NAMALWA (cell line): Measurements from ENCODE around the gene PXK.
A peak's percentile ranks its signal among the peaks of the same experiment; 100 is the strongest.
"Not testable (repeated sequence)": the region's sequence is repeated elsewhere in the genome, so short reads cannot be mapped to it uniquely, and the experiment has no call there.

Source experiments
- DNase-seq: peaks from one replicate; pipeline ENCODE4 v3.0.0-alpha.2; 2015; ENCODE audit warnings: low spot score

The PXK gene

DNA sequence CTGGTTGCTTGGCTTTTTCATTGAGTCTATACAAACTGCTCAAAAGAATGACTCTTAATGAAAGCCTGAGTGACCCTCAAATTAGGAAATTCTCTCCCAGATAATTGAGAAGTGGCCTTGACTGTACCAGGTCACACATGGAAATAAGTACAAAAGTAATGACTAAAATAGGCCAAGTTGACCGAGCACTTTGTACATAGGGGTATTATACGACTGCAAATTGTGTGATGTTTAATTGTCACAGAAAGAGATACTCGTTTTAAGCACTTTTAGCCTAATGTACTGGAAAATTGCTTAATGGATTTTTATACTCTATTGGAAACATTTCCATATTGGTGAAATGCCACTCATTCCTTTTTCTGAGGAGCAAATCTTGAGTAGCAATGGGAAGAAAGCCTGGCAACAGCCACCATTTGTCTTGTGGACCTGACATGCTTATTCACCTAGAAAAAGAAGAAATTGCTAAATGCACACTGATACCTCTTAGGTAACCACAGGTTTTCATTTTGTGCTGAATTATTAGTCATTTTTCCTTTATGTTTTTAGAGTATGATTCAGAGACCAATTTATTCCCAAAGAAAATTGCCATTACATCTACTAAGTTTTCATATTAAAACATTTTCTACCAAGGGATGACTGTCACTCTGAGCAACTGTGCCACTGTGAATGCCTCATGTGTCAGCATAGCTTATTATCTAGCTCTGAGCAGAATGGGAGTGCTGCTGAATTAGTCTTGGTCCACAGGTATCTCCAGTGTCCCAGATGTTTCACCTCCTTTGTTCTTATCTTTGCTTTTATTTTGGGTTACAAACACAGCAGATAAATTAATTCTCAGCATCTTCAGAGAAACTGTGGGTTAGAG, 8.9 kb upstream of the PXK start:
- DNase-seq: no peak

DNA sequence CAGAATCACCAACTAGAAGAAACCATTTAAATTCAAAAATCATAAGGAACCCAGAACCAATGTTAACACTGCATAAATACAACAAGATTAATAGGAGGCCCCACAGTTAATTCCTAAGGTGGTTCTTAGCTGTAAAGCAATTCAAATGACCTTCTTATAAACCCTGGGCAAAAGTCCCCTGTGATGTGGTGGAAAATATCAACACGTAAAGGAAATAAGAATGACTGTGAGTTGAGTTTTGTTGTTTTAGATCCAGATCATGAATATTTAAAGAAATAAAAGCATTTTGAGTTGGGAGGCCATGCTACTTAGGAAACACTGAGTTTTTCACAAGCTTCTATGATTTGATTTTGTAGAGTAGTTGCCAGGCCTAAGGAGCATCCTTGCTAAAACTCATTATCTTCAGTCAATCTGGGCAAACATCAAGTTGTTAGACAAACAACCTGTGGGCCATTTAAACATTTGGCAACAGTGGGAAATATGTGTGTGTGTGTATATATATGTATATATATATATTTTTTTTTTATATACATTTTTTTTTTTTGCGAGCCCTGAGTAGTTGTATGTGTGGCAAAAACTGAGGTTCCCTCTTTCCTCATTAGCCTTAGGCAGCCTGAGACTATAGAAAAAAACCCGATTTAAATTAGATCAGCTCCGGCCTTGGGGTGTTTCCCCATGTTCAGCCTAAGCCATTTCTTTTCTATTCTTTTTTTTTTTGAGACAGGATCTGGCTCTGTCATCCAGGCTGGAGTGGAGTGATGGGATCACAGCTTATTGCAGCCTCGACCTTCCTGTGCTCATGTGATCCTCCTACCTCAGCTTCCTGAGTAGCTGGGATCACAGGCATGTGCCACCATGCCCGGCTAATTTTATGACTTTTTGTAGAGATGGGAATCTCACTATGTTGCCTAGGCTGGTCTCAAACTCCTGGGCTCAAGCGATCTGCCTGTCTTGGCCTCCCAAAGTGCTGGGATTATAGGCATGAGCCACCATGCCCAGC, 8.0 kb upstream of the PXK start:
- DNase-seq: no peak

DNA sequence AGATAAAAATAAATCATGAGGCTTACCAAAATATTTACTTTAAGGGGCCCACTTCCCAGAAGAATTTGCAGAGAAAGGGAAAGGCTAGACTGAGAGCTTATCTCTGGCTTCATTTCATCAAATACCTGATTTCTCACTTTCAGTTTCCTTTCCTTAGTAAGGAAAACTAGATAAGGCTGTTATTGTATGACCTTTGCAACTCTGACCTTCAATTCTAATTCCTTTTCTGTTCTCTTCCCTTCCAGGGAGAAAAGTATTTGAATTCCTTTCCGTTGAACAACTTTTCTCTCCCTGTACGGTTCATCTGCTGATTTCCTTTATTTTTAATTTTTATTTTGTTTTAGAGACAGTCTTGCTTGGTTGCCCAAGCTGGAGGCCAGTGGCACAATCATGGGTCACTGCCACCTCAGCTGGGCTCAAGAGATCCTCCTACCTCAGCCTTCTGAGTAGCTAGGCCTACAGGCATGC, 7.1 kb upstream of the PXK start:
- no peak for DNase-seq

DNA sequence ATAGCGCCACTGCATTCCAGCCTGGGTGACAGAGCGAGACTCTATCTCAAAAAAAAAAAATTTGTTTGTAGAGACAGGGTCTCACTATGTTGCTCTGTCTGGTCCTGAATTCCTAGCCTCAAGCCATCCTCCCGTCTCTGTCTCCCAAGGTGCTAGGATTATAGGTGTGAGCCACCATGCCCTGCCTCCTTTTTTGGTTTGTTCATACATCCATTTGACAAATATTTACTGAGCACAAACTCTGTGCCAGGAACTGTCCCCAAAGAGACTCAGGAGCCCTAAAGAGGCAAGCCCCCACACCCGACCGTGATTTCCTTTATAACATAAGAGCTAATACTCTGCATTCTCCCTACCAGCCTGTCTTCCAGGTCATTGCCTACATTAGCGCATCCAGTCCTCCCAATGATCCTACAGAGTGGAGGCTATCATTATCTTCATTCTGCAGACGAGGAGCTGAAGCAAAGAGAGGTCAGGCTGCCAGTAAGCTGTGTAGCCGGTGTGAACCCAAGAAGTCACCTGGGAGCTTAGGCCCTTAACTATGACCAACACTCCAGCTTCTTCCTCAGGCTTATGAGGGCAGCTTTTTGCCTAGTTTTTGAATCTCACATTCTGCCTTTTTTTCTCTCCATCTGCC, 6.3 kb upstream of the PXK start:
- no peak for DNase-seq

DNA sequence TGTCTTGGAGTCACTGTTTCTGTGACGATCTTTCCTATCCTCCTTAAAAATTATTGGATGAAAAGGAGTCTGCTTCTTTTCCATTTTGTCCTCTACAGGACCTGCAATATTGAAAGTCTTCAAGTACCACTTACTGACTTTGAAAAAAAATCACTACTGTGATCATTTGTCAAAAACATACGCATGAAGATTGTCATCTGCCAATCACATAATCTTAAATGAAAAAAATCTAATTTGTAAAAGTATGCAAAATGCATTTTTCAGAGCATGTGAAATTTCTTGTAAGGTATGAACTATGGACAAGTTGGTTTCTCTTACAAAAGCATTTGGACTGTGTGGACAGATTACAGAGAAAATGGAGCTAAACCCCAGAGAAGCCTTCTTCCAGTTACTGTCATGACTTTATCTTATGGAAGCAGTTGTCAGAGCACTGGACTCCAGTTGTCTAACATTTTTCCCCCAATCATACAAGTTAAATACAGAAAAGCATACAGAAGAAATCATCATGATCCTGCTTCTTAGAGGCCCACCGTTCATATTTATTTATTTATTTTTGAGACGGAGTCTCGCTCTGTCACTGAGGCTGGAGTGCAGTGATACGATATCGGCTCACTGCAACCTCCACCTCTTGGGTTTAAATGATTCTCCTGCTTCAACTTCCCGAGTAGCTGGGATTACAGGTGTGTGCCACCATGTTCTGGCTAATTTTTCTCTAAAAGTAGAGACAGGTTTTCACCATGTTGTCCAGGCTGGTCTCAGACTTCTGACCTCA, 3.4 kb upstream of the PXK start:
- no peak for DNase-seq

DNA sequence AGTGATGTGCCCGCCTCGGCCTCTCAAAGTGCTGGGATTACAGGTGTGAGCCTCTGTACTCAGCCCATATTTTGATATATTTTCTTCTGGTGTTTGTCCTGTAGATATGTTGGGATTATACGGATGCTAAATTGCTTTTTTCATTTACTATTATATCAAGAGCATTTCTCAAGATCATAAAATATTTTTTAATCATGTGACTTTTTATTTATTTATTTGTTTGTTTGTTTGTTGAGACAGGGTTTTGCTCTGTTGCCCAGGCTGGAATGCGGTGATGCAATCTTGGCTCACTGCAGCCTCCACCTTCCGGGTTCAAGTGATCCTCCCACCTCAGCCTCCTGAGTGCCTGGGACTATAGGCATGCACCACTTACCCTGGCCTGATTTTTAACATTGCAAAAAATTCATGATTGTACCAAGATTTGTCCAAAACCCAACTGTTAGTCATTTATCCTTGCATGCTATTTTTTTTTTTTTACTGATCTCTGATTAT, 2.7 kb upstream of the PXK start:
- DNase-seq: no peak

DNA sequence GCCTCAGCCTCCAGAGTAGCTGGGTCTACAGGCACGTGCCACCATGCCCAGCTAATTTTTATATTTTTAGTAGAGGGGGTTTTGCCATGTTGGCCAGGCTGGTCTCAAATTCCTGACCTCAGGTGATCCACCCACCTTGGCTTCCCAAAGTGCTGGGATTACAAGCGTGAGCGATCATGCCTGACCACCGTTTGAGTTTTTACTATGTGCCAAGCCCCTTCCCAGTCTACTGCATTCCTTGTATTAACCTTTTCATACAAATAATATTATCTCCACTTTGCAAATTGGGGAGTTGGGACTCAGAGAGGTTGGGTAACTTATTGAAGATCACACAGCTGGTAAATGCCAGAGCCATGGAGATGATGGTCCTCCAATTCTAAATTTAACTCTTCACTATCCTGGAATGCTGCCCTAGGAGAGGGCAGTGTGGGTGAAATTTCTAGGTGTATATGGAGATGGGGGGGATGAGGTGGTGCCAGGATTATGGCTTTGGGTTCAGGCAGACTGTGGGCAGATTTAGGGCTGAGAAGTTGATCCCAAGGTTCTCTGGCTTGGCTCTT, 1.0 kb upstream of the PXK start:
- DNase-seq: no peak

DNA sequence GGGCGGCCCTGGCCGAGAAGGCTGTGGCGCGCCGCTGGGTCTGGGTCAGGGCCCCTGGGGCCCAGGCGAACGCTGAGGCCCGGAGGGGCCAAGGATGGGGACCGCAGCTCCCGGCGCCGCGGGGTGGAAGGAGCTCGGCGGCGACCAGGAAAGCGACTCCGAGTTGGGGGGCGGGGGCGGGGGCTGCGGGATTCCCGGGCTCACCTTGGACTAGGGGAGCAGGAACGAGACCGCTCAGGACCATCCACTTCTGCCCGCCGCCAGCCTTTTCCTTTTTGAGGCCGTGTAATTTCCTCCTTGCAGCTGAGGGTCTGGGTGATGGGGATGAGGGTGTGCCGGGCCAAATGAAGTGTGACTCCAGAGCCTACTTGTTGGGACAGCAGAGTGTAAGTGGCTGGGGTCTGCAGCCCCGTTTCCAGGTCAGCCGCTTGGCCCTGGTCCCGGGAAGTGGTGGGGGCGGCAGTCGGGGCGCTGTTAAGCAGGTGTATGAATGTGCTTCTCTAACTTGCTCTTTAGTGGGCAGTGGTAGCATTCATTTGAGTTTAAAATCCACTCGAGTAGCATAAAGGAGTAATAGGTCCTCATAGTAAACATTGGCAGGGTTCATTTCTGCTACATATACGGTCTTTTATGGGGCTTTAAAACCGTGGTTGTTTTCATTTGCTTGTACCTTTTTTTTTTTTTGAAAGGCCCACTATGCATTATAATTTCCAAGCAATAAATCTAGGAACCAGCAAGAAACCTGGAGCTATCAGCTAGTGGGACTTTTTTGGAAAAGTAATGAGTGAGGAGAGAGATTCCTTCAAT, 717 bp downstream of the PXK start:
- DNase-seq: peak; percentile 50

DNA sequence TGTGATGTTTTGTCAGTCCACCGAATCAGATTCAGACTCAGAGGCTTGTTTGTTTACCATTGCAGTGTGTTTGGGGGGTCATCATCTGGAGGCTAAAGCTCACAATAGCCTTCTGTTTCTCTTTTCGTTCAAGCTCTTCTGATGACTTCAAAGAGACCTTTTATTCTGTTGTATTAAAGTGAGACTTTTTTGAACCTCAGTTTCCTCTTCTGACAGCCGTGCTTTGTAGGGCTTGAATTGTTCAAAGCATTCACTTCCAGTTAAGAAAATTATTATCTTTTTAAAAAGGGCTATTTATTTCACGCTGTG, 1.3 kb downstream of the PXK start:
- DNase-seq: peak; percentile 29

DNA sequence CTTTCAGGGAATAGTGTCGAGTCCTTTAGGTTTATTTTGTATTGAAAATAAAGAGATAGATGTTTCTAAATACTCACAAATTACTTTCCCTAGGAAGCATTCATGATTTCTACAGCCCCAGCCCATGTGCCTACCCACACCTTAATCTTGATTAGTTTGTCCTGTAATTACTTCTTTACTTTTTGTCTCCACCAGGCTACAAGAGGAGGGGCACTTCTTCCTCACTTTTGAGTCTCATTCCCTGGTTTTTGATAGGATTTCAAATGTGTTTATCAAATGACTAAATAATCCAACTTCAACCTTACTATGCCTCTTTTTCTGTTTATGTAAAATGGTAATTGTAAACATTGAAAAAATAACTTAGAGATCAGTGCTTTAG, 1.8 kb downstream of the PXK start:
- peak; percentile 31 for DNase-seq

DNA sequence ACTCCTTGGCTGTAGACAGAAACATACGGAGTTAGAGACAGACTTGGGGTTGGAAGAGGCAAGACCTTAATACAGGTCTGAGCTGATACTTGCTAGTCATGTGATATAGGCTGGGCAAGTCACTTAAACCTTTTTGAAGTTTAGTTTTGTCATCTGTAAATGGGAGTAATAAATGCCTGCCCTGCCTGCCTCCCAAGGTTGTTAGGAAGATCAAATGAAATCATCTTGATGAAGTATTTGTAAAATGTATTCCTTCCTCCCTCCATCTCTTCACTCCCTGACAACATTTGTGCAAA, 2.9 kb downstream of the PXK start:
- no peak for DNase-seq

DNA sequence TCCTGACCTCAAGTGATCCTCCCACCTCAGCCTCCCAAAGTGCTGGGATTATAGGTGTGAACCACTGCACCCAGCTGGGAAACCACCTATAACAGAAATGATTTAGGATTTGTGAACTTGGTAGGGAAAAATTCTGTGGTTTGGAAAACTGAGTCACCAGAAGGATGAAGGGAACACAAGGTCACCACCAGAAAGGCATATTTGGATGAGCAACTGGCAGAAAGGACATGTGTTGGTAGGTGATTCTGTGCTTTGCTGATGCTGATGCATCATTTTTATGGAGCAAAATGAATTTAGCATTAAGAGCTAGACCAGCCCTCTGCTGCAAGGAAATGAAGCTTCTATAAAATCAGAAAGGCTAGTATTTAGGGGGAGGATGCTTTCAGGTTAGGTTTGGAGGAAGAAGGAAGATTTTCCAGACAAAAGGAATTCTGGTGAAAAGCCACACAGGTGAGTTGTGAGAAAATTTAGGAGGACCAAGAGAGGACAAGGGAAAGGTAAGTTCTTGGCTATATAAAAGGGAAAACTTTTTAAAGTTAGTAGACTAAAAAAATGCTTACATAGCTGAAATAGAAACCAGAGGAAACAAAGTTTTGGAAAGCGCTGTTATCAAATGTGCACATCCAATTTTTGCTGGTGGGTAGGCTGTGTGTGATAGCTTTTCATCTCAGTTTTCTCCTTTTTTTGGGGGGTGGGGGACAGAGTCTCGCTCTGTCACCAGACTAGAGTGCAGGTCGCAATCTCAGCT, 3.6 kb downstream of the PXK start:
- DNase-seq: no peak

DNA sequence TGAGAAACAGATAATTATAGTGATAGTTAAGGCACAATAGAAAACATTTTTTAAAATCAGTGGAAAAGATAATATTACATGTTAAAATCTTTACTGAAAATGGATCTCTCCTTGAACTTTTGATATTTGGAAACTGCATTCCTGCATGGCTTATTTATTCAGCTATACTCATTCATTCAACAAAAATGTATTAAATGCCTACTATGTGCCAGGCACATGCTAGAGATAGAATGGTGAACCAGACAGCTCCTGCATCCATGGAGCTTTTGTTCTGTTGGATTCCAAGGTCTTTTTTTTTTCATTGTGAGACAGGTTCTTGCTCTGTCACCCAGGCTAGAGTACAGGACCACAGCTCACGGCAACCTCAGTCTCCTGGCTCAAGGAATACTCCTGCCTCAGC, 4.5 kb downstream of the PXK start:
- no peak for DNase-seq

DNA sequence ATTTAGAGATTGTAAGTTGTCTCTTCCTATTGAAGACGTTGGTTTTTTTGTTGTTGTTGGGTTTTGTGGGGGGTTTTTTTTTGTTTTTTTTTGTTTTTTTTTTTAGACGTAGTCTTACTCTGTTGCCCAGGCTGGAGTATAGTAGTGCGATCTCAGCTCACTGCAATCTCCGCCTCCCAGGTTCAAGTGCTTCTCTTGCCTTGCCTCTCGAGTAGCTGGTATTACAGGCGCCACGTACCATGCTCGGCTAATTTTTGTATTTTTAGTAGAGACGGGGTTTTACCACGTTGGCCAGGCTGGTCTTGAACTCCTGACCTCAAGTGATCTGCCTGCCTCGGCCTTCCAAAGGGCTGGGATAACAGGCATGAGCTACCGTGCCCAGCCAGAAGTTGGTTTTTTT, 6.5 kb downstream of the PXK start:
- not testable (repeated sequence) for DNase-seq

DNA sequence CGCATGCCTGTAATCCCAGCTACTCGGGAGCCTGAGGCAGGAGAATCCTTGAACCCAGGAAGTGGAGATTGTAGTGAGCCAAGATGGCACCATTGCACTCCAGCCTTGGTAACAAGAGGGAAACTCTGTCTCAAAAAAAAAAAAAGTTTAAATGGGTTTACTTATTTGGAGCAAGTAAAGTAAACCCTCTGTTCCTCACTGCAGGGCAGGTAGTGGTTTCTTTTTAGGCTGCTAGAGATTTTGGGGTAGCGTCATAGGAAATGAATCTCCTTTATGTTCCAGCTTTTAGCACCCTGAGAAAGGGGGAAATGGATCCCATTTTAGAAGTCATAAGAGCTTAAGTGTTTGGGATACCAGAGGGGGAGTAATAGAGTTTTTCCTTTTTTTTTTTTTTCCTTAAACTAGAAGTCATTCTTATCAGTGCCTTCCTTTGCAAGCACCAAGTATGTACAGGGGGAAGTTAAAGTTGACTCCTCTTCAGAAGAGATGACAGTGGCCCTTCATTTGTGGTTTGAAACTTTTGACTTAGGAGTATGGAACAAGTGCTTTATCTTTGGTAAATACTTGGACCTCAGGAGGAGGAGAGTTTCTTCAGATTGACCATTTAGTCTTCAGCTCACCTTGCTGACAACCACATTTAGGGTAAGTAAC, 8.0 kb downstream of the PXK start:
- DNase-seq: no peak

DNA sequence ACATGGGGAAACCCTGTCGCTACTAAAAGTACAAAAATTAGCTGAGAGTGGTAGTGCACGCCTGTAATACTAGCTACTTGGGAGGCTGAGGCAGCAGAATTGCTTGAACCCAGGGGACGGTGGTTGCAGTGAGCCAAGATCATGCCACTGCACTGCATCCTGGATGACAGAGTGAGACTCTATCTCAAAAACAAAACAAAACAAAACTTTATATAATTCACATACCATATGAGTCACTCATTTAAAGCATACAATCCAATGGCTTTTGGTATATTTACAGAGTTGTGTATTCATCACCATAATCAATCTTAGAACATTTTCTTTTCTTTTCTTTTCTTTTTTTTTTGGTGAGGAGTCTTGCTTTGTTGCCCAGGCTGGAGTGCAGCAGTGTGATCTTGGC, 8.7 kb downstream of the PXK start:
- DNase-seq: no peak

DNA sequence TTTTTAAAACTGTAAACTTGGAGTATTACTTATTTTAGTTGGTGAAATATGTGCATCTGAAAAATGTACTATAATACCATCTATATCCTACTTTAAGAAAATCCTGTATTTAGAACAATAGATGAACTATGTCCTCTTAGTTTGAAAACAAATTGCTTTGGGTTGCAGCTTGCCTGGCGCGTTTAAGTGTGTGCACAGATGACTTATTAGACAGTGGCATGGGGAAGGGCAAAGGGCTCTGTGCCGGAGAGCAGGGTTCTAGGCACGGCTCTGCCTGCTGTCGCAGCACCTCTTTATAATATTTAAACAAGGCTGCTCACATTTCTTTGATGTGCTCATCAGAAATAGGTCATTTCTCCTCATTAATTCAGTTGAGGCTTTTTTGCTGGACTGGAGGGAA, 10.0 kb downstream of the PXK start:
- DNase-seq: no peak

DNA sequence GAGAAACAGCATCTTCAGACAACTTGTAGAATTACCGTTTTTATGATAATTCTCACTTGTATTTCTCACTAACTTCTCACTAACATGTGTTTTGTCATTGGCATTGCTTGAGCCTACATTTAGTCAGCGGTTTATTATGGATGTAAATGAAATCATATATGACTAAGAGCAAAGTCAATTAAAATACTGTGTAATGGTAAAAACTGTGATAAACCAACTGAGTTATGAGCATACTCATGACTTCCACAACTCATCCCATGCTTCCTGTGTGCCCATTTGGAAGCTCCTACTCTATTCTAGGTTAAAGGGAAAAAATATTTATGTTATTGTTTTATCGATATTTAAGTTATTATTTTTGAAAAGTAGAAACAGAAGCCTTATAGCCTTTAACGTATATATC, 12.8 kb downstream of the PXK start:
- DNase-seq: no peak

DNA sequence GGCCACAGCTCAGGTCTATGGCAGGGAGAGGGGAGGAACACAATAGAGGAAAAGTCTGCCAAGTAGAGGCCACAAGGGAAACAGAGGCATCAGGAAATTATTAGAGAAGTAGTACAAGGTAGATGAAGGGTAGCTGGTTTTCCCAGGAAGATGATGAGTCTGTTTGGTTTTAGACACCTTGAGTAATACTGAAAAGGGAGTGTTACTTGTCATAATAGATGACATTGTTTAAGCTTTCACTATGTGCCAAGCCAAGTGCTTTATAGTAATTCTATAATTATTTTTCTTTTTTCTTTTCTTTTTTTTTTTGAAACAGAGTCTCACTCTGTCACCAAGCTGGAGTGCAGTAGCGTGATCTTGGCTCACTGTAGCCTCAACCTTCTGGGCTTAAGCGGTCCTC, 13.7 kb downstream of the PXK start:
- no peak for DNase-seq

DNA sequence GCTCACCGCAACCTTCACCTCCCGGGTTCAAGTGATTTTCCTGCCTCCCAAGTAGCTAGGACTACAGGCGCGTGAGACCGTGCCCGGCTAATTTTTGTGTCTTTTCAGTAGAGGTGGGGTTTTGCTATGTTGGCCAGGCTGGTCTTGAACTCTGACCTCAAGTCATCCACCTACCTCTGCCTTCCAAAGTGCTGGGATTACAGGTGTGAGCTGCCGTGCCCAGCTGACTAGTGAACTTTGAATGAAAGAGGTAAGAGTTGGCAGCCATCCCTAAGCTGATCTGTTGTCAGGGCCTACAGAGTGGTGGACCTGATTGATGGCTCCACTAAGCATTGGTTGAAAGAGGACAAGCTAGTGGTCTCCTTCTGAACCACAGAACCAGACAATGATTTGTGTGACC, 15.3 kb downstream of the PXK start:
- no peak for DNase-seq
